Measurements from ENCODE around the gene HLX.

Gene HLX

DNA sequence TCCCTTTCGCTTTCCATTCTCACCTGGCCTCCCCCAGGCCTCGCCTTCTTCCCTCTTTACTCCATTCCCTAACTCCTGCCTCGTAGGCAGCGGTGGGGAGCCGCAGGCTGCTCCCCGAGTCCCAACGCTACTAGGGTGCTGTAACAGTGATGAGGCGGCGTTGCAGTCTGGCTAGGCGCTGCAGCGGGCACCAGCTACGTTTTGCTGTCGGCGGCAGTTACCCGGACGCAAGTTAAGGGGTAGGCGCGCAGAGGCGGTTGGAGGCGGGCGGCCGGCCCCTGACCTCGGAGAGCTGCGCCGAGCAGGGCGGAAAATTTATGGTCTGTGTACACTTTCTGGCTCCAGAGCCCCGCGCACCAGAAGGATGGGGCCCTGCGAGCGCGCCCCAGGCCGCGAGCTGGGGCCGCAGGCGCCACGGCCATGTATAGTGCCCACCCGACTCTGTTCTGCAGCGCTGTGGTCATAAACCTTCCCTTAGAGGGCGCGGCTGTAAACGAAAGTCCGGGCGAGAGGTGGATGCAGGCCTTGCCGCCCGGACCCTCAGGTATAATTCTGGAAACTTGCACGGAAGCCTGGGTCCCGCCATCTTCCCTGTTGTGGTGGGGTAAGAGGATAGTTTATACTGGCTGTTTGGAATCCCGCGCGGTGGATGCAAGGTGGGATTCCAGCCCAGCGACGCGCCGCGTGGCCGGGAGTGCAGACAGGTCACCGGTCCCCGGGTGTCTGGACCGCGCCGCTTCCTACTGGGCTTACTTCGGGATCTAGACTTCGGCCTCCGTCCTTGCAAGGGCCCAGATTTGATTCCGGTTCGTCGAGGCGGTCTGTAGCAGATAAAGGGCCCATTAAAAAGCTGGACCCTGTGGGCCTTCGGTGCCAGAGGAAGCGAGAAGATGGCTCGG, 15.0 kb downstream of the HLX start:
- DNase-seq: no peak

DNA sequence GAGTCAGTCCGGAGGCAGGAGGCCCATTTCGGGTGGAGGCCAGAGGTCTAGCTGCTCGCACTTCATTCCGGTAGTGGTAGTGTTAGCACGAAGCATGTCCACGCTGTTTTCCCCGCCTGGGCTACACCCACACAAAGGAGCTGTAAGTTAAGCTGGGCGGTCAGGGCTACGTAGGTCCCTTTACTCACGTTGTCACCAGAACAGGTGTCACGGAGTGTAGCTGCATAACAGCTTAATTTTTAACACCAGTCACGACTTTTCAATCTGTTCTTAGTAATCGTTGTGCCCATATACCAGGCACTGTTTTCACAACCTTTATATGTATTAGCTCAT, 15.6 kb downstream of the HLX start:
- no peak for DNase-seq

DNA sequence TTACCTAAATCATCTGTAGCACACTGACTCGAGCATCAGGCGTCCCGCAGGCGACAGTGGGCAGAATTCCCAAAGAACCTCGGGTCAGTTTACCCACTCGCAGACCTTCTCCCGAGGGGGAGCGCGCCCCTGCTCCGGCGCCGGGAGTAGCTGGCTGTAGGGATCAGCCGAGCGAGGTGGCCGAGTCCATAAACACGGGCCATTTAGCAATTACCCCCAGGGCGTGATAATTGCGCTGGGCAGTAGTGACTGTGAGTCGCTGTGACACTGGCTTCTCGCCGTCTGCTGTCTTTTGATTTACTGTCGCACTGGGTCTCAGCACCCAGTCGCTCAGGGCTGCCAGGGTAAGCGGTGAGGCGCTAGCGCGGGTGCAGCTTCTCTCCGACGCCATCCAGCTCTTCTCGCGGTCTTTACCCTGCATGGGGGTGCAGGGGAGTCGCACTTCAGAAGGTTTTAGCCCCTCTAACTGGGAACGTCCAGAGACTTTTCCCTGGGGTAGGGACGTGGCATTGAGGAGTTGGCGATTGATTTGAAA, 16.2 kb downstream of the HLX start:
- DNase-seq: no peak

DNA sequence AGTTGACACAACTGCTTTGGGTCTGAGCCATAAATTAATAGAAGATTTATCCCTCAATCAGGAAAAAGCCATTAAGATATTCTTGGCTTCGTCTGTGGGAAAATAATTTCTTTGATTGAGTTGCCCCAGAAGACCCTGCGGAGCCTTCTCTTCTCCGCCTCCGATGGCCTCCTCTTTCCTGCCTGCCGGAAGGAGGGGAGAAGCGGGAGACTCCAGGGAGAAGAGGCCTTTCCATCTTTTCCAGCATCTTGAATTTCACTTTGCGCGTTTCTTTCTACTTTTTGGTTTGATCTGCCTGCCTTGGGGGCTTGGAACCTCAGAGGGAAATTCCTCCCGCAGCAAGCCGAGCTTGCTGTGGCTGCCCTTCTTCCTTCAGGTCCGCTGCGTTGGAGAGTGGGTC, 16.8 kb downstream of the HLX start:
- DNase-seq: no peak

DNA sequence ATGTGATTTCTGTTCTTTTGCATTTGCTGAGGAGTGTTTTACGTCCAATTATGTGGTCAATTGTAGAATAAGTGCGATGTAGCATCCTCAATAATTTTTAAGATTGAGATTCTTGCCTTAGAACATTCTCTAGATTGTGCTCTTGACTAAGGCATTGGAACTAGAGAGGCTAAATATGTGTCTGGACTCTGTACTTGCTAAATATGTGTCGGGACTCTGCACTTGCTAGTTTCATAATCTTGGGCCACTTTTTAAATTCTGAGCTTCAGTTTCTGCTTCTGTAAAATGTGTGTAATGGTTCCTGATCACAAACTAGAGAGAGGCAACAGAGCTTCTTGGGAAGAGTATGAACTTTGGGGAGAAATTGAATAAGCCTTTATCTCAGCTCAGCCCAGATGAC, 21.6 kb downstream of the HLX start:
- DNase-seq: no peak

DNA sequence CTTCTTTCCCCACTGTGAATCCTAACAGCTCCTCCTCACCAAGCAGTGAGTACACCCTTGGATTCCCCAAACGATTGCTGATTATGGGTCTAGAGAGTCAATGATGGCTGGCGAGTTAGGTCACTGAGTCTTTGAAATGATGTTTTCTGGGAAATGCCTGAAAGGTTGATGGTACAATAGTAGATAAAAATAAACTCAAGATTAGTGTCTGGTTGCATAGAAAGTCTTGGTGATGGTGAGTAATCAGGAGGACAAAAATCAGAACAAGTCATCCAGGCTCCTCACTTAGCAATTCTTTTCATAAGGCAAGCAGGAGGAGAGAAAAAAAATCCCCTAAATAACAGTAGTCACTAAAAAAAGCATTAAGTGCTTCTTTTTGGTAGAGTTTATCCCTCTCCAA, 22.6 kb downstream of the HLX start:
- DNase-seq: no peak

DNA sequence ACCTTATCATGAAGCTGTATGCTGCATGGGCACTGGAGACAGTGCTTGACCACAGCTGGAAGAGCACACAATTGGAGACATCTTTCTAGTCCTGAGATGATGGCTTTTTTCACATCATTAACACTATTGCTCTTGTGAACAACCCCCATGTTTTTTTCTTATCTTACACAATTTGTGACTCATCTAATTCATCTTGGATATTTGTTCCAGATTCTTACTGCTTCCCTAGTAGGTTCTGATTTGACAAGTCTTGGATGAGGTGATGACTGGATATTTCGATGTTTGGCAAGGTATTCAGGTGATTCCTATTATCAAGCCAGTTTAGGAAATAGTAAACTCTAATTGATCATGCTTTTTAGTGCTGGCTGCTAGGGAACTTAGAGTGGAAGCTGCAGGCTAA, 23.7 kb downstream of the HLX start:
- DNase-seq: no peak

DNA sequence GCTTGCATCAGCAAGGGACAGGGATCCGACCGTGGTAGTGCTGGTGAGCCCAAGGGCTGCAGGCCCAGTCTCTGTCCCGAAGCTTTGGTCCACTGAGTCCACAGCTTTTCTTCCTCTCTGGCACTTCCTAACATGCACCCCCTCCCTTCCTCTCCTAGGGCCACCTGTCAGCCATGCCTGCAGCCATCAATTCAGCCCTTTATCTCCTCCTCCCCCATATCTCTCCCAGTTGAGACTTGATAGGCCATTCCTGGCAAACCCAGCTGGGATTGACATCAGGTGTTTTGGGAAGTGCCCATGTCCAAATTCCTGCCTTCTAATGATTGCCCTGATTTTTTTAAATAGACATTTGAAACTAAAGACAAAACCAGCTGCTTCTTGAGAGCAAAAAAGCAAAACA, 25.6 kb downstream of the HLX start:
- no peak for DNase-seq

DNA sequence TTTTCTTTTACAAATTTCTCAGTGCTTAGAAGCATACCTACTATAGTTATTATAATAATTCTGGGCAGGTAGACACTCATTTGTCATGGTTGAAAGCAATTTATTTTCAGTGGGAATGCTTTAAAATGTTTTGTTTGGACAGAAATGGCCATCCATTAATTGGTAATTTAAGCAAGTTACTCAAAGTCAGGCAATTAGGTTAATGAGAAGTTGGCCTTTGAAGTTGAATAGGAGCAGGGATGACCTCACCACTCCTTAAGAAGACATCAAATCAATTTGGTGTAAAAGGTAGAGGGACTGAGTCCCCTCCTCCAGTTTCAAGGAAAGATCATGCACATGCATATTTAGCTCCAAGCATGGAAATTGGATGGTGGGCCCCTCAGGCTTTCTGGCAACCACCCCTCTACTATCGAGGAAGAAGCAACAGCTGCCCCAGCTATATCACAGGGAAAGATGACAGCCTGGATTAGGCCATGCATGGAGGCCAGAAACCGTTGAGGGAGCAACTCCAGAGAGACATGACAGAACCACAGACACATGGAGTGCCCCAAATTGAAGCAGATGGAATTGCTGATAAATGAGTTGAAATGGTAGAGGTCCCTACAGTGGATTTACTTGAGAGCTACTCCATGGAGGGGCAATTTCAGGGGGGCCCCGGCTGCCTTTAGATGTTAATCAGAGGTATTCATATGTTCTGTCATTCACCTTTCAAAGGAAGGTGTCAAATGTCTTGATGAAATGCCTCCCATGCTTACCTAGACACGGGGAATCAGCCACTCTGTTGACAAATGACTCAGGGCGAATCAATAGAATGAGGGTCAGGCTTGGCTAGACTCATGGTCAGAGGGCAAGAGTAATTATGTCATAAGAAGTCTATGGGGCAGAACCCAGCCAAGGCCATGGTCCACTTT, 26.7 kb downstream of the HLX start:
- DNase-seq: no peak

DNA sequence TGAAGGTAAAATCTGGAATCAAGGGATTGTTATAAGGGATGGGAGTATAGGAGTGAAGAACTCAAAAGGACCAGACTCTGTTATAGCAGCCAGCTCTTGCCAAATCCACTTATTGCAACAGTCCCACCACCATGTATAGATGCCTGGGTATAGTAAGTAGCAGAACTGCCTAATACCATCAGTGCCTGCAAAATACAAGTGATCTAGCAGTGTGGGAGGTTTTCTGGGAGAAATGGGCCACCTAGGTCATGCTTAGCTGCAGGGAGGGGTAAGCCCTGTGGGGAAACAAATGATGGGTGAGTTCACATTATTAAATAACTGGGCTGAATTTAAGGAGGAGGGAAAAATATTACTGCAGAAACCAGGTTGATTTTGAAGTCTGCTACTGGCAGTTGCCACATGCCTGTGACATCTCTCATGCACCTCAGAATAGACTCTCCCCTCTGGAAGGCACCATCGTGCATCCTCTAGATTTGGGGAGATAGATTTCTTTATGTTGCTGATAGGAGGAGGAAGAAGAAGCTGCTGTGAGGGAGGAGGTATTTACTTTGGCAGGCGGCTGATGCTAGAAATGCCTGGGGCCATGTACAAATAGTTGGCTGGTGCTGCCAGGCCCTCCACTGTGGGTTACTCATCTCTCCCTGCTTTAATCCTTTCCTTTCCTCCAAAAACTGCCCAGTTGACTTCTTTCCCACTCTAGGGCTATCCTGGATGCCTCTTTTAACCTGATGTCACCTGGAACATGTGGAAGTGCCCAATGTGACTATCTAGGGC, 27.5 kb downstream of the HLX start:
- no peak for DNase-seq

DNA sequence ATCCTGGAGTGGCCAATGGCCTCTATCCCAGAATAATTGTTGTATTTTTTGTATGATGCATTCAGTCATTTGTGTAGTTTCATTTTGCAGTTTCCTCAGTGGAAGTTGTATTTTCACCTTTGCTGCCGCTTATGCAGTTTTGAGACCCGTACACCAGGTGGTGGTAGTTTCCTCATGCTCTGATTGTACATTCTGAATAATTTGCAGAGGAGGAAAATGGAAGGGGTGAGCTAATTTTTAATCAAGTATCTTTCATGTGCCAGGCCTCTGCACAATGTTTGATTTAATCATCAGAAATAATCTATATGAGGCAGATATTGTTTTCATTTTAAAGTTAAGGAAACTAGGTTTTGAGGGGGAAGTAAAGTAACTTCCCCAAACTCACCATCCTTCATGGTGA, 29.5 kb downstream of the HLX start:
- no peak for DNase-seq

DNA sequence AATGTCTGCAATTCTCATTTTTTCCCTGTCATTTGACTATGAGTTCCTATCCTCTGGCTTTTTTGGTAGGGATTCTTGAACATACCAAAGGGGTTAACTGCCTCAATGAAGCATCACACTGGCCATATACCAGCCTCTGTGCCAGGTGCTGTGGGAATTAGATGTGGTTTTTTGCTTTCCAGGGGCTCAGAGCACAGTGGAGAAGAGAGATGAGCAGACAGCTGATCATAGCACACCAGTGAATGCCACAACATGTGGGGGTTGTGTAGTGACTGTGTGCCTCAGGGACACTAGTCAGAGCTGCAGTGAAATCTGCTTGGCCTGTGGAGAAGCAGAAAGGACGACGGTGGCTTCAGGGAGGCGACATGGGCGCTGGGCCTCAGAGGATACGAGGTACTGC, 30.8 kb downstream of the HLX start:
- DNase-seq: no peak

DNA sequence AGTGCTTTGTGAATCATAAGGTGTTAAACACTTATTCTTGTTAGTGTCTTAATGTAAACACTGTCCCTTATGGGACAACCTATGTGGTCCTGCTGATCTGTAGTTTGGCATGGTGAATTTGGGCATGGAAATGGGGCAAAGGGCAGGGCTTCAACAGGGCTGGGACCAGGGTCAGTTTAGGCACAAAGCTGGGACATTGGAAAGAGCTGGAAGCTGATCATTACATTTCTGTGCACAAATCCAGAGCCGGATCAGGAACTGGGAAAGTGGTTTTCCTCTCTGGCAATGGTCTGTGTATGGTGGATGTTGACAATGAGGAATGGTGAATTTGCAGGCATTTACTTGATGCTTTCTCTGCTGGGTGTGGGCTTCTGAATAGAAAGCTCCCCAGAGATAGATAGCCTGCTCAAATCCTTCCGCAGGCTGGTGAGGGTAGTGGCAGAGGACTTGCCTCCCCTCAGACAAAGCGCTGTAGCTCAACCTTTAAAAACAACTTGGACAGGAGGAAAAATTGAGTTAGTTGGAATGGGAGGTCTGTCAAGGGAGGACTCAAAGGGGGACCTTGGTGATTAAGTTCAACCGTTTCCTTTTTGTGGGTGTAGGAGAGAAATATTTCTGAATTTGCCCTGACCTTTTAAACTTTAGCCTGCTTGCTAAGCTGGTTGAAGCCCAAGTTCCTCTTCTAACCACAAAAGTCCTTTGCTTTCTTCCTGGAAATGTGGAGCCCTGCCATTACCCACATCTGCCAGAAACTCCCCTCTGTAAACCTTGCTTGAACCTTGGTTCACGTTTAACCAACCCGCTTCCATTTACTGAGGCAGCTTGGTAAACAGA, 35.3 kb downstream of the HLX start:
- no peak for DNase-seq

DNA sequence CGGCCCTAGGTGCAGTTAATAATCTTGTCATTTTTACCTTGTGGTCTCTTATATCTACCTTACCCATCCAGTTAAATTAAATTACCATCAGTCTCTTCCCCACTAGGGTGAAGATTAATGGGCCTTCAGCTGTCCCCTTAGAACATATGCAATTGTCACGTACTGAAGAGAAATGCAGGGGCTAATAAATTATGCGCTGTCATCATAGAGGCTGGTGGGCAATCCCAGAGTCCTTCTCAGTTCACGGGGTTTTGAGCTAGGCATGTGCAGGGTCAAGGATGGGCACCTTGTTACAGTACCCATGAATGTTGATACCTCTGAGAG, 35.8 kb downstream of the HLX start:
- DNase-seq: no peak

DNA sequence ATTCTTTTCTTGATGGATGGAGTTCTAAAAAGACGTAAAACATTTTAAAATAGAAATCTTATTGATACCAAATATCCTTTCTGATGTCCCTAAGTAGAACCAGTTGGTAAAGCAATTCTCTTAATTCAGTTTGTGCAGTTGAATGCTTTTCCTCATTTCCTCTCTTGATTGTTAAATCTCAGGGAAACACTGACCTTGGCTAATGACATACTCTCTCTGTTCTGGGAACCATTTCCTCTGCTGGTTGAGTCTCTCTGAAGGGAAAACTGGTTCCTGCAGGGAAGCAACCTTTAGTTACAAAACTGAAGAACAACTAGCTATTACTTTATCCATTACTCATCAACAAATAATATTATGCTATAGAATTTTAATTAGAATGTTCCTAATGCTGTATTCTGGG, 36.7 kb downstream of the HLX start:
- DNase-seq: no peak

DNA sequence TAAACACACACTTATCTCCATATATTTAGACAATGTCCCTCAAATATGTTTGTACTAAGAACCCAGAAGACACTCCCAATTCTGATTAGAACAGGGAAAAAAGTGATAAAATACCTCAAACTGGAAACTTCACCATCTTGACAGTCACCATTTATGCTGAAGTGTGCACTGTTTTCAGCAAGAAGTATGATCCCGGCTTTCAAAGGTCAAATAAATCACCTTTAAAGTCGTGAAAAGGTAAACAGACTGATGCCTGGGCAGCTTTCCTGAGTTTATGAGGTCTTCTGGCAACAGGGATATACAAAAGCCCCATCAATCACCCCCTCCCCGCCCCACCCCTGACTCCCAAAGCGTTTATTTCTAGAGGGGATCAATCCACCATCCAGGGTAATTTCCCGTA, 37.9 kb downstream of the HLX start:
- no peak for DNase-seq

DNA sequence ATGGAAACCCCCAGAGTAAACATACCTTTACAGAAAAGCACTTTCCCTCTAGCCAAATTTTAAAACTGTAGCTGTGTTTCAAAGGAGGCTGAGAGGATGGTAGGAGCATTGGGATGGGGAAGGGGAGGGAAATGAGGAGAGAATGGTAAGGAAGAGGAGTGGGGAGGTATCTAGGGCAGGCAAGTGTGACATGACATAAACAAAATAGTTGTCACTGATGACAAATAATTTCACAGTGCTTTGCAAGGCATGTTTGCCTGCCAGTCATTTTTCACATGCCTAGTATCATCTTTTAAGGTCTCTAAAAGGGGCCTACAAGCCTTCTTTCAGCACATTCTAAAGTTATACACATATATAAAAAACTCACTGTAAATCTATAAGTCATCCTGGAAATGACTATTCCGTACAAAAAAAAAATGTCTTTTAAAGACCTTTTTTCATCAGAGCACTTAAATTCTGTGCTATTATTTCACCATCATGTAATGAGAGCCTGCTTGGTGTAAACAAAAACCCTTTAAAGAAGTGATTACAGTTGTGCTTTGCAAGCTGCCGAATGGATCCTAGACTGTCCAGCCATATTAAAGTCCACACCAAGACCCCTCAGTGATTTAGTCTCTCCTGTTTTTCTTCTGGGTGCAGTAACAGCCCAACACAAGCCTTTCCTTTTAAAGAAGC, 38.4 kb downstream of the HLX start:
- DNase-seq: no peak

DNA sequence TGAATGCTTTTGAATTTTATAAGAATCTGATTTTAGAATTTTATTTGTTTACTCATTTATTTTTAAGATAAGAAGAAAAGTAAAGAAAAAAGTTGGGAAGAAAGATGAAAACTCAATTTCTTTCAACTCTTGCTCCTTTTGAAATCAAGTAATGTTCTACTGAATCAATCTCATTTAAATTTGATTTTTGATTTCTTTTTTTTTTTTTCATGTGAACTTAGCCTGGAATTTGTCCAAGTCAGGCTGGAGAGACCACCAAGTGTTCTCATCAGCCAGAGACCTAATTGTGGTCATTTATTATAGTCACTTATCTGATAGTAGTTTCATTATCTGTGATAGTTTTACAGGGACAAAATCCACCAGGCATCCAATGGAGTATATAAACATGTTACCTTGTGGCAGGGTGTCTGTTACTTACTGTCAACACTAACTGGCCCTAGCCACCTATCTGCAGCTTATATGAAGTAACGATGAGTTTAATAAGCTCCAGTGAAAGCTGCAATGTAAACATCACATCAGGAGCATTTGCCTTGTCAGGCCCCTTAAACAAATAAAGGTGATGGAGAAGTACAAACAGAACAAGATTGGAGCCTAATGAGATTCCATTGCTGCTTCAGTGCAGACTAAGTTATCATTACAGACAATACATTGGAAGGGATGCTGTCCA, 39.2 kb downstream of the HLX start:
- DNase-seq: no peak

DNA sequence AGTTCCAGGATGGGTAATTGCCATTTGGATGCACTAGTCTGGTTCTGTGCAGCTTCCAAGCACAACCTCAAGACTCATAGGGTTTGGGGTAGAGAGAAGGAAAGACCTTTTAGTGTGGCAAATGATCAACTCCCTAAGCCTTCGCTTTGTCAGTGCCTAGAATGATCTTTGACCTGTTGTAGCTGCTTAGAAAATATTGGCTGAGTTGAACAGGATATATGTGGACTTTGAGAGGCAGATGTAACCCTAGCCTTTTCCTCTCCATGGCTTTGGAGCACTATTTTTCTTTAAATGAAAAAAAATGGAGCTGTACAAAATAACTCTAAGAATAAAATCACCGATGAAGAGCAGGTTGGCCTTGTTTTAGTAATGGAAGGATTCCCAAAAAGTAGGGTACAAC, 41.7 kb downstream of the HLX start:
- no peak for DNase-seq

DNA sequence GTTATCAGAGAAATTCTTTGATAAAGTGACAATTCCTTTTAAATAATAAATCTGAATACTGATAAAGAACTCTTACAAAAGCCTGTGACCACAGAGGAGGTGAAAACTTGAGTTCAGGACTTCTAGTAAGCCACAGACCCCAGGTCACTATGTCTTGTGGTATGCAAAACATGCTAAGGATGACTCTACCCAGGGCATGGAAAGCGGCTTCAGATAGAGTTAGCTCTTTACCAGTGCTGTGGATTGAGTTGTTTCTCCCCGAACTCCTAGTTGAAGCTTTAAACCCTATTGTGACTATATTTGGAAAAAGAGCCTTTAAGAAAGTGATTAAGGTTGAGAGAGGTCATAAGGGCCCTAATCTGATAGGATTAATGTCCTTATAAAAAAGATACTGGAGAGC, 42.3 kb downstream of the HLX start:
- DNase-seq: no peak
